COR-L47 (cell line): ENCODE data around the gene GRHPR.

ENCODE experiments used
- DNase-seq: peaks from one replicate; lab custom pipeline; 2025; lab: John Stamatoyannopoulos, UW

The GRHPR gene

GRCh38 chr9:37480759-37481158 is 58.3 kb downstream of the GRHPR start:
- no peak for DNase-seq

- peak; percentile 96 for DNase-seq
These were observed 63.1 kb downstream of the GRHPR start, which contains the start of gene POLR1E for GRCh38 chr9:37485389-37486255. TSS of gene POLR1E (plus strand) at chr9:37485948. CDS start at chr9:37486048, 100 bp downstream.

GRCh38 chr9:37486256-37486615 is 63.7 kb downstream of the GRHPR start:
- no peak for DNase-seq
